Retina (tissue), 1 donor: ENCODE data around the gene S100B.

ENCODE experiments used
- DNase-seq: peaks from one replicate; pipeline ENCODE4 v3.0.0-alpha.2; 2016

Gene S100B

GRCh38 chr21:46557919-46558392, 46.9 kb downstream of the S100B start:
- no peak for DNase-seq

DNA sequence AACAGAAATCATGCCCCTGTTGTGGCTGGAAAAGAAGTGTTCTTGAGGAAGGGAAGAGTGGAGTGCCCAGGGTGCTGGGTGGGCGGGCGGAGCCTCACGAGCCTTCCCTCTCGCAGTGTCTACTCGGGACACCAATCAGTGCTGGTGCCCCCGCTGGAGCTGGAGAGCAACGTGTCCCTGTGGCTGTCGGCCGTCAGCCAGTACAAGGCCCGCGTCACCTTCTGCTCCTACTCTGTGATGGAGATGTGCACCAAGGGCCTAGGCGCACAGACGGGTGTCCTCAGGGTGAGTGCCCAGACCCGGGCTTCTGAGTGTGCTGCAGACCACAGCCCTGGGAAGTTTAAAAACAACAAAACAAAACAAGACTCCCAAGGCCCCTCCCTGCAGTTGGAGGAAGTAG, 47.4 kb downstream of the S100B start:
- DNase-seq = no peak

DNA sequence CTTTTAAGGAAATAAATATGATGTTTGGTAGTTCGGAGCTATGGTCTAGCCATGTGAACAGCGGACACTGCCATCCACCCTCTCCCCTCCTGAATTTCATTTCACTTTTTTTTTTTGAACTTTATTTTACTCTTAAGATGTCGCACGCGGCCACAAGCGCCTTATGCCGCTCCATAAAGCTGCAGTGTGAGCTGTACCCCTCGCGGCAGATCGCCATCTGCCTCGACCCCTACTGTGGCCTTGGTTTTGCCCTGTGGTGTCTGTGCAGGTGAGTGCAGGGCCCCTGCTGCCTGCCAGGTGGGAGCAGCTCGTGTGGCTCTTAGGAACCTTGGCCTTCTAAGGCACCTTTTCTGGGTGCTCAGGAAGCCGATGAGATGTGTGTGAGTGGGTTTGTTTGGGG, 48.1 kb downstream of the S100B start:
- DNase-seq = no peak

GRCh38 chr21:46555678-46556077, 49.2 kb downstream of the S100B start:
- DNase-seq = no peak

- DNase-seq = no peak
Measured at GRCh38 chr21:46555225-46555617, 49.7 kb downstream of the S100B start.

DNA sequence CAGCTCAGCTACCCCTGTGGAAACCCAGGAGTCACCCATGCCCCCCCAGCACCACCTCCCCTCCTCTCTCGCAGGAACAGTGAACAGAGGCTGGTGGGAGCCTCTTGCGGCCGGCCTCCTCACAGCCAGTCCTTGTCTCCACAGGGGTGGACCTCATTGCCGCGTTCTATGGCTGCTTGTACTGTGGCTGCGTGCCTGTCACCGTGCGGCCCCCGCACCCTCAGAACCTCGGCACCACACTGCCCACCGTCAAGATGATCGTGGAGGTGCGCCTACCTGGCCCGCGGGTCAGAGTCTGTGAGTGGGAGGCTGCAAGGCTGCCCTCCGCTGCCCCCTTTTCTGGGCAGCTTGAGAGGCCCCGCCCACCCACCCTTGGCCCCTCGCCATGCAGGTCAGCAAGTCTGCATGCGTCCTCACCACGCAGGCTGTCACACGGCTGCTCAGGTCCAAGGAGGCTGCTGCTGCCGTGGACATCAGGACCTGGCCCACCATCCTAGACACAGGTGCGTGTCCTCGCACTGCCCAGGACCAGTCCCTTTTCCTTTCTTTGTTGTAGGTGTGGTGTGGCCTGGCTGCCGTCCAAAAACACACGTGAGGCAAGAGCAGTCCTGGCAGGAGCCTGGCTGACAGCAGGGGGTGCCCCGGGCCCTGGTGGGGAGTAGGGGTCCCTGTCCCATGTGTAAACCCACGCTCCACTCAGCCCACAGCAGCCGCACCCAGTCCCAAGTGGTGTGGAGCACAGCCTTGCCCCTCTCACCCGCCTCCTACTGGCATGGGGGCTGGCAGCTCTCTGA, 50.3 kb downstream of the S100B start:
- DNase-seq = no peak

DNA sequence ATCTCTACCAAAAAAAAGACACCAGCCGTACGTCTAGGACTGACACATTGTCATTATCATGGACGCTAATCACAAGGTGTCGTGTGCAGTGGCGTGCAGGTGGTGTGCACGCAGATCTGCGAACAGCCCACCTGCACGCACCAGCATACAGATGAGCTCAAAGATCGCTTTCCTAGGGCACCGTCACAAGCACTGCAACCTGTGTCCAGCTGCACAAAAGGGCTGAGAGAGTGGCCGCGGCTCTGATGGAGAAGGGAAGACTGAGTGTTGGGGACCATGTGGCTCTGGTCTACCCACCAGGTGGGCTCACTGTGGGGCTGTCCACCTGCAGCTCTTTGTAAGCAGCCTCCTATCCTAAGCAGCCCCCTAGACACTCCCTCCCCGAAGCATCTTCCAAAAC, 50.9 kb downstream of the S100B start:
- no peak for DNase-seq

DNA sequence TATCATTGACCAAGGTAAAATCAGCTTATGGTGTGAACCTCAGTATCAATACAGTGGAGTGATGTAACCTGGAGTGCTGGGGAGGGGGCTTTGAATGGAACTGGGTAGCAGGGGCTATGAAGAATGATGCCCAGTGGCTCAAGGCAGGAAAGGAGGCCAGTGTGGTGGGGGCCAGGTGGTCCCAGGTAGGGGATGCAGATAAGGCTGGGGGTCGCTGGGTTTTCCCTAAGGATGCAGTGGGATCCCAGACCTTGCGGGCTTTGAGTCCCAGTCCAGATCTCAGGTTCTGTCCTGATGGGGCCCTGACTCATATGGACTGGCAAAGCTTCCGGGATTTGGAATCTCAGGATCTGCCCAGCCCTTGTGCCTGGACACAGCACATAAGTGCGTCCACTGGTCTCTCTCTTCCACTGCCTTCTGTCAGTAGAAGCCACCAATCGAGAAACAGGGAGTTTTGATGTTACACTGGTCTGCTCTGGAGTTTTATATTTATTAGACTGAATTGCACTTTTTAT, 52.0 kb downstream of the S100B start:
- DNase-seq = no peak

DNA sequence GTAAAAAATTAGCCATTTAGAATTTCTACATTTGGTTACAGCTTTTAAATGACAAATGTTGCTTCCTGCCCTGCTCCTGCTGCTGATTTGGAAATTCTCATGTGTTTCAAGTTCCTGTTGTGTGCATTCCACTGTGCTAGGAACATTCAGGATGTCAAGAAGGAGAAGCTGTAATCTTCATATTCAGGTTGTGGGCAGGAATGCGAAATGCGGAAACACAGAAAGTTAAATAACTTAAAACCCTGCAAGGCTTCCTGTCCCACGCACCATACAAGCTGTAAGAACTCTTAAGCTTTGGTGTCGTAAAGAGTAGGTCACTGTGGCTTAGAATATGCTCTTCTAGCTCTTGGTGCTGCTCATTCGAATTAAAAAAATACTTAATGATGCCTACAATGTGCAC, 52.6 kb downstream of the S100B start:
- no peak for DNase-seq

- no peak for DNase-seq
Measured at GRCh38 chr21:46551636-46552241, 53.1 kb downstream of the S100B start.

GRCh38 chr21:46550116-46550941, 54.6 kb downstream of the S100B start:
- DNase-seq = no peak

- no peak for DNase-seq
Measured at GRCh38 chr21:46549650-46550049, 55.2 kb downstream of the S100B start.
